Naive B cell (primary cell): ENCODE results near the gene BIVM. TPM values are rescaled to one million over a fixed set of nuclear protein-coding genes. Genes with fewer than 3 reads are reported as not detected.

Source experiments
- ATAC-seq, 2 donors: fragments of 150-1000 bp; cut with Tn5 transposase; 2 replicates each; pipeline ENCODE4 v1.10.0; 2021; ENCODE audit warnings: low read depth in 2 of 2, mild to moderate bottlenecking in 2 of 2, moderate library complexity in 2 of 2
- DNase-seq: peaks from one replicate; pipeline ENCODE4 v3.0.0; 2022
- H3K27ac Mint-ChIP-seq, 6 donors: one replicate each; pipeline ENCODE4 v1.8.0; 2020 to 2022; ENCODE audit warnings: mild to moderate bottlenecking in 6 of 6, mixed read lengths in 6 of 6, moderate library complexity in 5 of 6, inconsistent platforms in 2 of 6
- H3K27me3 Mint-ChIP-seq, 3 donors: one replicate each; pipeline ENCODE4 v1.8.0; 2021 to 2022; ENCODE audit warnings: mixed read lengths in 3 of 3, mild to moderate bottlenecking in 1 of 3
- H3K36me3 Mint-ChIP-seq, 2 donors: one replicate each; pipeline ENCODE4 v1.8.0; 2020 to 2022; ENCODE audit warnings: mixed read lengths in 2 of 2, inconsistent platforms in 1 of 2, mild to moderate bottlenecking in 1 of 2
- H3K4me1 Mint-ChIP-seq, 3 donors: one replicate each; pipeline ENCODE4 v1.8.0; 2020 to 2022; ENCODE audit warnings: mixed read lengths in 3 of 3, inconsistent platforms in 1 of 3, mild to moderate bottlenecking in 1 of 3, moderate library complexity in 1 of 3
- H3K4me3 Mint-ChIP-seq, 8 donors: one replicate each; pipeline ENCODE4 v1.8.0; 2020 to 2022; ENCODE audit warnings: mild to moderate bottlenecking in 8 of 8, mixed read lengths in 8 of 8, moderate library complexity in 8 of 8, inconsistent platforms in 2 of 8
- H3K9me3 Mint-ChIP-seq, 7 donors: one replicate each; pipeline ENCODE4 v1.8.0; 2020 to 2022; ENCODE audit warnings: mixed read lengths in 7 of 7, mild to moderate bottlenecking in 5 of 7, inconsistent platforms in 2 of 7, moderate library complexity in 1 of 7
- polyA plus RNA-seq, 6 donors: library from polyadenylated mRNA; unstranded; fragments of 300-500 nt; fragmentation: Illumina TruSeq; gene quantifications; one replicate each; pipeline ENCODE4 v1.2.3, GENCODE V29; 2021; ENCODE audit warnings: low read depth in 6 of 6

BIVM gene
- polyA plus RNA-seq, 6 donors from 2014 or later: 2.2 to 7.5 (median 3.4) TPM

DNA sequence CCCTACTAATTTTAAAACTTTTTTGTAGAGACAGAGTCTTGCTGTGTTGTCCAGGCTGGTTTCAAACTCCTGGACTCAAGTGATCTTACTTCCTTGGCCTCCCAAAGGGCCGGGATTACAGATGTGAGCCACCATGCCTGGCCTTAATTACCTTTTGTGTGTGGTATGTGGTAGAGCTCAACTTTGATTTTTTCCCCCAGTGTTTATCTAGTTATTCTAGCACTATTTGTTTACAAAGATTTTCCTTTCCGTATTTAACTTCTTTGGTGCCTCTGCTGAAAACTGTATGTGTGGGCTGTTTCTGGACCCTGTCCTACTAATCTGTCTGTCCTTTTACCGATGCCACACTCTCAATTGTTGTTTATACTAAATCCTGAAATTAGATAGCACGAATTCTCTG, 37.6 kb downstream of the BIVM start:
- no peak for ATAC-seq
- H3K9me3 Mint-ChIP-seq: no peaks in the 10 kb centered on the region
- no peak overlapping the region for H3K4me3 Mint-ChIP-seq
- no peaks in the 10 kb centered on the region for H3K4me1 Mint-ChIP-seq
- H3K36me3 Mint-ChIP-seq: no peaks in the 10 kb centered on the region
- no peaks in the 10 kb centered on the region for H3K27me3 Mint-ChIP-seq
- no peak overlapping the region for H3K27ac Mint-ChIP-seq
- DNase-seq: no peak

DNA sequence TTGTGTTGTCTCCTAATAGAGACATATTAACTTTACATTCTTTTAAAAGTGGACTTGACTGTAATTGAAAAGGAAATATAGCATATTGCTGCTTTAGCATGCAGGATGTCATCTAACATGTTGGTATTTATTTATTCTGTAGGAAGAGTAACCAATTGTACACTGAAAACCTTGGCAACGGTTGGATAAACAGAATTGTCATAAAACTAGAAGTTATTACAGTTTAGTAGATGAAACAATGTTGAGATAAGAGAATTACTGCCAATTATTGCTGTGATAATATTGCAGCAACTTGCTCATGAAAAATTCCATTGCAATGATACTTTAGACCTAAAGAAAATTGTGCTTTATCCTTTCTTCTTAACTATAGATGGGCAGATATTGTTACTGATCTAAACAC, 39.4 kb downstream of the BIVM start:
- H3K36me3 Mint-ChIP-seq: no peaks in the 10 kb centered on the region
- DNase-seq (no peak), ATAC-seq (no peak)
- no peaks in the 10 kb centered on the region for H3K9me3 Mint-ChIP-seq
- H3K4me1 Mint-ChIP-seq: no peaks in the 10 kb centered on the region
- no peak overlapping the region for H3K27ac Mint-ChIP-seq
- no peaks in the 10 kb centered on the region for H3K27me3 Mint-ChIP-seq
- H3K4me3 Mint-ChIP-seq: no peak overlapping the region

- peaks cover 0 to 4% (median 0%) of the 10 kb centered on the region in 3 donors for H3K4me1 Mint-ChIP-seq
- no peaks in the 10 kb centered on the region for H3K27me3 Mint-ChIP-seq
- ATAC-seq (no peak), DNase-seq (no peak)
- peak overlapping the region in 1 of 8 donors; percentile 2 for H3K4me3 Mint-ChIP-seq
- H3K36me3 Mint-ChIP-seq: no peaks in the 10 kb centered on the region
- no peak overlapping the region for H3K27ac Mint-ChIP-seq
- no peaks in the 10 kb centered on the region for H3K9me3 Mint-ChIP-seq
These were observed 40.1 kb downstream of the BIVM start for GRCh38 chr13:102838982-102839381.

- H3K27ac Mint-ChIP-seq: no peak overlapping the region
- ATAC-seq: no peak
- H3K4me3 Mint-ChIP-seq: peak overlapping the region in 1 of 8 donors; percentile 2
- H3K4me1 Mint-ChIP-seq: peaks cover under 1 to 4% (median 2%) of the 10 kb centered on the region in 3 donors
- DNase-seq: no peak
- no peaks in the 10 kb centered on the region for H3K27me3 Mint-ChIP-seq
- H3K9me3 Mint-ChIP-seq: no peaks in the 10 kb centered on the region
- H3K36me3 Mint-ChIP-seq: no peaks in the 10 kb centered on the region
These were observed 40.5 kb downstream of the BIVM start for GRCh38 chr13:102839462-102839861.

DNA sequence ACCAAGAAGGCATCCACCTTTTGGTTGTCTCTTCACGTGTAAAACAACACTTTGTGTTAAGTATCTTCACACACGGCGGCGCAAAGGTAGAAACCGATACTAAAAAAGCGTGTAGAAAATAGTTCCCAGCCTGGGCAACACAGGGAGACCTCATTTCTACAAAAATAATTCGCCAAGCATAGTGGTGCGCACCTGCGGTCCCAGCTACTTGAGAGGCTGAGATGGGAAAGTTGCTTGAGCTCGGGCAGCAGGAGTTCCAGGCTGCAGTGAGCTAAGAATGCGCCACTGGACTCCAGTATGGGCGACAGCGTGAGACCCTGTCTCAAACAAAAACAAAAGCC, 46.3 kb downstream of the BIVM start:
- Mint-ChIP-seq H3K36me3 (no peaks in the 10 kb centered on the region), H3K4me3 (peak overlapping the region; percentile 87 to 100 (median 99)), H3K4me1 (peaks cover 30 to 41% (median 31%) of the 10 kb centered on the region in 3 donors), H3K27ac (peak overlapping the region; percentile 94 to 100 (median 100)), H3K27me3 (no peaks in the 10 kb centered on the region), H3K9me3 (no peaks in the 10 kb centered on the region)
- DNase-seq: no peak
- ATAC-seq: peak; percentile 35 to 40

DNA sequence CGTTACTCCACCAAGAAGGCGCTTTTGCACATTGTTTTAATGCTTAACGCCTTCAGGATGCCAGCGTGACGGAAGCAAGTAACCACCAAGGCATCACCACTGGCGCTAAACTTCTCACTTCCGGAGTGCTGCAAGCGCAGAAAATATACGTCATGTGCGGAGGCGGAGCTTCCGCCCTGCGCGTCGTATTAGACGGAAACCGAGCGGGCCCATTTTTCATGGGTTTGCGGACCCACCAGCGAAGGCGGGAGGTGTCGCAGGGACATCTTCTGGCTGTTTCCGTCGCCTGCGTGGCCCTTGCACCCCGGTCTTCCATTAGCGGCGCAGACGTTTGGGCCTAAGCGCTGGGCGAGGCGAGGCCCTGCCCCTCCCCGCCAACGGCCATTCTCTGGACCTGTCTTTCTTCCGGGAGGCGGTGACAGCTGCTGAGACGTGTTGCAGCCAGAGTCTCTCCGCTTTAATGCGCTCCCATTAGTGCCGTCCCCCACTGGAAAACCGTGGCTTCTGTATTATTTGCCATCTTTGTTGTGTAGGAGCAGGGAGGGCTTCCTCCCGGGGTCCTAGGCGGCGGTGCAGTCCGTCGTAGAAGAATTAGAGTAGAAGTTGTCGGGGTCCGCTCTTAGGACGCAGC, 46.8 kb downstream of the BIVM start, which contains the start of gene ERCC5:
ERCC5 (plus strand) TSS at position 403 of the 631 bp plus-strand sequence. CDS start 235 bp downstream, outside the sequence.
- peak; percentile 73 to 78 for ATAC-seq

GRCh38 chr13:102846261-102847015, 47.5 kb downstream of the BIVM start:
- peak overlapping the region; percentile 87 to 100 (median 99) for H3K4me3 Mint-ChIP-seq
- ATAC-seq (peak; percentile 66 to 71), DNase-seq (peak; percentile 76)
- H3K27ac Mint-ChIP-seq: peak overlapping the region; percentile 94 to 100 (median 100)
- no peaks in the 10 kb centered on the region for H3K27me3 Mint-ChIP-seq
- H3K9me3 Mint-ChIP-seq: no peaks in the 10 kb centered on the region
- peaks cover 36 to 47% (median 37%) of the 10 kb centered on the region in 3 donors for H3K4me1 Mint-ChIP-seq
- no peaks in the 10 kb centered on the region for H3K36me3 Mint-ChIP-seq

More for the DNA sequence above, 46.8 kb downstream of the BIVM start, which contains the start of gene ERCC5:
- H3K4me1 Mint-ChIP-seq: peaks cover 35 to 46% (median 35%) of the 10 kb centered on the region in 3 donors
- no peaks in the 10 kb centered on the region for H3K27me3 Mint-ChIP-seq
- peak within 1 kb of the TSS; percentile 94 to 100 (median 100) for H3K27ac Mint-ChIP-seq
- H3K9me3 Mint-ChIP-seq: no peaks in the 10 kb centered on the region
- H3K4me3 Mint-ChIP-seq: peak within 1 kb of the TSS; percentile 87 to 100 (median 99)
- H3K36me3 Mint-ChIP-seq: no peaks in the 10 kb centered on the region
- DNase-seq: peak; percentile 95

DNA sequence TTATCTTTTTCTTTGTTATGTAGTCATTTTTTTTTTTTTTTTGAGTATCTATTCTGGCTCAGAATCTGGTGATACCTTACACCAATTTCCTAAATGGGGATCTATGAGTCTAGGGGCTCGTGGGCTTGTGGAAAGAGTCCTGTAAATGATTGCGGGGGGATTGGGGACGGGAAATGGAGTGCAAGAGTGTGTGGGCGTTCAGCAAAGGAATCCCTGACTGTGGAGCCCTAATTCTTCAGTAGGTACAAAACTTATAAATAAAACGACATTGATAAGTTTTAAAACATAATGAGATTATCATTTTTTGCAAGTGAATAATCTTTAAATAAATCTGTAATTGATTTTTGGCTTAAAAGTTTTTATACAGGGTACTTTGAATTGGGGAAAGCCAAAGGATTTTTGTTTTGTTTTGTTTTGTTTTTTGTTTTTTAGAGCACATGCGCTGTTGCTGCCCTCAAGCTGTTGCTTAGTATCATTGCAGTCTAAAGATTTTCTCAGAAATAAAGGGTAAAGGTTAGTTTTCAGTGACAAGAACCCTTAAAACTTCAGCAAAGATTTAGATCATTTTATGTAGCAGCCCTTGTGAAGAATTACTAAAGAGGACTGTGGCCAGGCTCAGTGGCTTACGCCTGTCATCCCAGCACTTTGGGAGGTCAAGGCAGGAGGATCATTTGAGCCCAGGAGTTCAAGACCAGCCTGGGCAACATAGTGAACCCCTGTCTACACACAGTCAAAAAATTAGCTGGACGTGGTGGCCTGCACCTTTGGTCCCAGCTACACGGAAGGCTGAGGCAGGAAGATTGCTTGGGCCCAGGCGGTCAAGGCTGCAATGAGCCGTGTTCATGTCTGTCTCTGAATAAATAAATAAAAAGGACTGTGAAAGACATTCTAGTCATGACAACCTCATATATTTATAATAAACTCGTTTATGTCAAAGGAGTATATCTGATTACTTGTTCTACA, 48.6 kb downstream of the BIVM start:
- no peaks in the 10 kb centered on the region for H3K36me3 Mint-ChIP-seq
- peak overlapping the region; percentile 94 to 100 (median 100) for H3K27ac Mint-ChIP-seq
- H3K4me1 Mint-ChIP-seq: peaks cover 37 to 47% (median 37%) of the 10 kb centered on the region in 3 donors
- H3K9me3 Mint-ChIP-seq: no peaks in the 10 kb centered on the region
- DNase-seq: peak; percentile 27
- no peaks in the 10 kb centered on the region for H3K27me3 Mint-ChIP-seq
- peak overlapping the region; percentile 87 to 100 (median 99) for H3K4me3 Mint-ChIP-seq
- ATAC-seq: no peak

- Mint-ChIP-seq H3K9me3 (no peaks in the 10 kb centered on the region), H3K4me3 (peak overlapping the region in 1 of 8 donors; percentile 42), H3K4me1 (peaks cover 37 to 50% (median 38%) of the 10 kb centered on the region in 3 donors), H3K27me3 (no peaks in the 10 kb centered on the region), H3K36me3 (no peaks in the 10 kb centered on the region), H3K27ac (peak overlapping the region in 2 of 6 donors; percentile 45 to 96)
- DNase-seq: no peak
- no peak for ATAC-seq
These were observed 50.0 kb downstream of the BIVM start for GRCh38 chr13:102848956-102849355.

DNA sequence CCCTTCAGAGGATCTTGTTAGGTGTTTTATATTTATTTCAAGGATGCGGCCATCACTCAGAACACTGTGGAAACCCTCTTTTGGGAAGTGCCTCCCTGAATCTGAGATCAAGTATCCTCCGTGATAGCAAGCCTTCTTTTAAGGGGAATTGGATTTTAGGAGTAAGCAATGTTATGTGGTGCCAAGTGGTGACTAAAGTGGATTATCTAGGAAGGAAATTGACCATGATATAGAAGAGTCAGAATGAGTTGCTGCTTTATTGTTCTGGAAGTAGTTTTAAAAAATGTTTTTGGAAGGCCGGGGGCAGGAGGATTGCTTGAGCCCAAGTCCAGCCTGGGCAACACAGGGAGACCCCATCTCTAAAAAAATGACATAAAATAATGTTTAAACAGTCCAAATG, 53.6 kb downstream of the BIVM start:
- peak overlapping the region in 2 of 6 donors; percentile 22 to 79 for H3K27ac Mint-ChIP-seq
- DNase-seq: no peak
- H3K4me3 Mint-ChIP-seq: no peak overlapping the region
- H3K9me3 Mint-ChIP-seq: no peaks in the 10 kb centered on the region
- H3K27me3 Mint-ChIP-seq: no peaks in the 10 kb centered on the region
- peaks cover 33 to 38% (median 34%) of the 10 kb centered on the region in 3 donors for H3K4me1 Mint-ChIP-seq
- peaks cover 6 to 26% of the 10 kb centered on the region in 2 donors for H3K36me3 Mint-ChIP-seq
- ATAC-seq: no peak

GRCh38 chr13:102854675-102855074, 55.8 kb downstream of the BIVM start:
- DNase-seq (no peak), ATAC-seq (no peak)
- H3K27me3 Mint-ChIP-seq: no peaks in the 10 kb centered on the region
- H3K27ac Mint-ChIP-seq: peak overlapping the region in 5 of 6 donors; percentile 29 to 90 (median 79)
- peaks cover 24 to 25% (median 25%) of the 10 kb centered on the region in 3 donors for H3K4me1 Mint-ChIP-seq
- peaks cover 19 to 28% of the 10 kb centered on the region in 2 donors for H3K36me3 Mint-ChIP-seq
- H3K9me3 Mint-ChIP-seq: no peaks in the 10 kb centered on the region
- H3K4me3 Mint-ChIP-seq: no peak overlapping the region

DNA sequence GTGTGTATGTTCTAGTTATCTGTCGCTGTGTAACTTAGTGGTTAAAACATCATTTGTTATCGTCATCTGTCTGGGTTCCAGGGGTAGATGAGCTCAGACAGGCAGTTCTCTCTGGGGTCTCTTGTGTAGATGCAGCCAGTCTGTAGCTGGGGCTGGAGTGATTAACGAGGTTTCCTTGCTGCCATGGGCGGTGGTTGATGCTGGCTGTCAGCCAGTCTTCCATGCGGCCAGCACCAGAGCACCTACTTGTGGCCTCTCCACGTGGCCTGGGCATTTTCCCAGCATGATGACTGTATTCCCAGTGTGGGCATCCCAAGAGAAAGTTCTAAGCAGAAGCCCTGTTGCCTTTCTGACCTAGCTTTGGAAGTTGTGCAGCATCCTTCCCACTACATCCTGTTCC, 57.6 kb downstream of the BIVM start:
- H3K4me1 Mint-ChIP-seq: peaks cover 13 to 16% (median 13%) of the 10 kb centered on the region in 3 donors
- H3K27ac Mint-ChIP-seq: peak overlapping the region in 1 of 6 donors; percentile 88
- H3K9me3 Mint-ChIP-seq: no peaks in the 10 kb centered on the region
- no peaks in the 10 kb centered on the region for H3K27me3 Mint-ChIP-seq
- ATAC-seq (no peak), DNase-seq (no peak)
- no peak overlapping the region for H3K4me3 Mint-ChIP-seq
- H3K36me3 Mint-ChIP-seq: peaks cover 26 to 33% of the 10 kb centered on the region in 2 donors
